Measurements from ENCODE around the gene RNF38. TPM values are rescaled to one million over a fixed set of nuclear protein-coding genes. Genes with fewer than 3 reads are reported as not detected.
"Not testable (repeated sequence)": the region's sequence is repeated elsewhere in the genome, so short reads cannot be mapped to it uniquely, and the experiment has no call there.

The RNF38 gene
- total and polyA plus RNA-seq, 7 donors: 7.6 to 36.9 (median 18.7) TPM

DNA sequence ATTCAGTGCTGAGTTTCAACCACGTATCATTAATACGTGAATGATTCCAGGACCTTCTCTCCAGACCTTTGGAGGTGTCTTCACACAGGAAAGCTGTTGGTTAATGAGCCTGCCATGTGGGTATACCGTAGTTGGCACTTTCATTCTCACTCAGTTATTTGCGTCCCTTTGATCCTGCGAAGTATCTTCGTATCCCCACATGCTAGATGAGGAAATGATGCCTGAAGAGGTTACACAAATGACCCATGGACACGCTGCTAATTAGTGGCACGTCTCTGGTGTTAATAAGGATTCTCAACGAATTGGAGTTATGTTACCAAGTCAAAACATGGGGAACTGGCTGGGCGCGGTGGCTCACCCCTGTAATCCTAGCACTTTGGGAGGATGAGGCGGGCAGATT lies 76.1 kb downstream of the RNF38 start:
- Histone ChIP-seq H3K36me3 (ENCODE audit: insufficient read depth in 1 of 2, low read depth in 1 of 2) (no peaks in the 10 kb centered on the region), H3K9me3 (no peaks in the 10 kb centered on the region), H3K27me3 (ENCODE audit: insufficient read depth in 3 of 3, low read length in 2 of 3) (peaks cover 0 to 4% (median 0%) of the 10 kb centered on the region in 3 donors), H3K27ac (no peak overlapping the region), H3K4me1 (no peaks in the 10 kb centered on the region), H3K4me3 (no peak overlapping the region)
- 87 to 90% (median 88%) methylated on average over 12 of the region's 12 CpGs for WGBS, 3 donors
- ATAC-seq (no peak), DNase-seq (no peak)
- intact Hi-C loops (cut with DNase I): no loop called here
- TF ChIP-seq, protein P1, sequence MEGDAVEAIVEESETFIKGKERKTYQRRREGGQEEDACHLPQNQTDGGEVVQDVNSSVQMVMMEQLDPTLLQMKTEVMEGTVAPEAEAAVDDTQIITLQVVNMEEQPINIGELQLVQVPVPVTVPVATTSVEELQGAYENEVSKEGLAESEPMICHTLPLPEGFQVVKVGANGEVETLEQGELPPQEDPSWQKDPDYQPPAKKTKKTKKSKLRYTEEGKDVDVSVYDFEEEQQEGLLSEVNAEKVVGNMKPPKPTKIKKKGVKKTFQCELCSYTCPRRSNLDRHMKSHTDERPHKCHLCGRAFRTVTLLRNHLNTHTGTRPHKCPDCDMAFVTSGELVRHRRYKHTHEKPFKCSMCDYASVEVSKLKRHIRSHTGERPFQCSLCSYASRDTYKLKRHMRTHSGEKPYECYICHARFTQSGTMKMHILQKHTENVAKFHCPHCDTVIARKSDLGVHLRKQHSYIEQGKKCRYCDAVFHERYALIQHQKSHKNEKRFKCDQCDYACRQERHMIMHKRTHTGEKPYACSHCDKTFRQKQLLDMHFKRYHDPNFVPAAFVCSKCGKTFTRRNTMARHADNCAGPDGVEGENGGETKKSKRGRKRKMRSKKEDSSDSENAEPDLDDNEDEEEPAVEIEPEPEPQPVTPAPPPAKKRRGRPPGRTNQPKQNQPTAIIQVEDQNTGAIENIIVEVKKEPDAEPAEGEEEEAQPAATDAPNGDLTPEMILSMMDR (IDR thresholded peaks at IDR 0.05): no peak

DNA sequence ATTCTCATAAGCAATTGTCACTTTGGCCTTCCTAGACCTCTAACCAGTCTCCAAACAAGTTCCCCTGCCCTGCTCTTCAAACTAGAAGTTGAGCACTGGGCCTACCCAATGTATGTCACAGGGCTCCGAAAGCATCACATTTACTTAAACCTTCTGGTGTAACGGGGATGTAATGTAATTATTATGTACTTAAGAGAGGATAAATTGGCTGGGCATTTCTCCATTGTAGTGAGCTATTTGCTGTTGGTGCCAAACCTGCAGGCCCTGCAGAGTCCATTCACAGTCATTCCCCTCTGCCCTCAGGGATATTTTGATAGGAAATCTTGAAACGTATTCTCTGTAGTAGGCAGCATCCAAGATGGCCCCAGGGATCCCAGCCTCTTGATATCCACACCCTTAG lies 77.6 kb downstream of the RNF38 start:
- TF ChIP-seq, protein P1 (IDR thresholded peaks at IDR 0.05): no peak
- peaks cover 0 to 4% (median 3%) of the 10 kb centered on the region in 3 donors for H3K27me3 ChIP-seq (ENCODE audit: insufficient read depth in 3 of 3, low read length in 2 of 3)
- H3K9me3 ChIP-seq: no peaks in the 10 kb centered on the region
- no peak overlapping the region for H3K4me3 ChIP-seq
- no peaks in the 10 kb centered on the region for H3K36me3 ChIP-seq (ENCODE audit: insufficient read depth in 1 of 2, low read depth in 1 of 2)
- DNase-seq (no peak), ATAC-seq (no peak)
- intact Hi-C loops (cut with DNase I): no loop called here
- no peaks in the 10 kb centered on the region for H3K4me1 ChIP-seq
- no peak overlapping the region for H3K27ac ChIP-seq
- WGBS, 3 donors: 52 to 59% (median 54%) methylated on average over 3 of the region's 3 CpGs

DNA sequence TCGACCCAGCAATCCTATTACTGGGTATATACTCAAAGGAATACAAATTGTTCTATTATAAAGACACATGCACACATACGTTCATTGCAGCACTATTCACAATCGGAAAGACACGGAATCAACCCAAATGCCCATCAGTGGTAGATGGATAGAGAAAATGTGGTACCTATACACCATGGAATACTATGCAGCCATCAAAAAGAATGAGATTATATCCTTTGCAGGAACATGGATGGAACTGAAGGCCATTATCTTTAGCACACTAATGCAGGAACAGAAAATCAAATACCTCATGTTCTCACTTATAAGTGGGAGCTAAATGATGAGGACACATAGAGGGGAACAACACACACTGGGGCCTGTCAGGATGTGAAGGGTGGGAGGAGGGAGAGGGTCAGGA lies 78.2 kb downstream of the RNF38 start:
- H3K4me3 ChIP-seq; H3K27me3 ChIP-seq (ENCODE audit: insufficient read depth in 3 of 3, low read length in 2 of 3); H3K9me3 ChIP-seq; intact Hi-C loops (cut with DNase I); H3K4me1 ChIP-seq; H3K36me3 ChIP-seq (ENCODE audit: insufficient read depth in 1 of 2, low read depth in 1 of 2); H3K27ac ChIP-seq; DNase-seq; ATAC-seq: not testable (repeated sequence)
- 88 to 93% (median 90%) methylated on average over 4 of the region's 4 CpGs for WGBS, 3 donors

- TF ChIP-seq, protein P1 (IDR thresholded peaks at IDR 0.05): no peak
- Histone ChIP-seq H3K36me3 (ENCODE audit: insufficient read depth in 1 of 2, low read depth in 1 of 2) (no peaks in the 10 kb centered on the region), H3K9me3 (no peaks in the 10 kb centered on the region), H3K4me1 (no peaks in the 10 kb centered on the region), H3K4me3 (no peak overlapping the region), H3K27me3 (ENCODE audit: insufficient read depth in 3 of 3, low read length in 2 of 3) (peaks cover 0 to 12% (median 4%) of the 10 kb centered on the region in 3 donors), H3K27ac (no peak overlapping the region)
- DNase-seq (no peak), ATAC-seq (no peak)
- intact Hi-C loops (cut with DNase I): no loop called here
- 78 to 84% (median 81%) methylated on average over 5 of the region's 5 CpGs for WGBS, 3 donors
Measured at GRCh38 chr9:36320466-36320865, 79.6 kb downstream of the RNF38 start.

GRCh38 chr9:36319806-36320205 lies 80.3 kb downstream of the RNF38 start:
- Histone ChIP-seq H3K36me3 (ENCODE audit: insufficient read depth in 1 of 2, low read depth in 1 of 2) (no peaks in the 10 kb centered on the region), H3K9me3 (no peaks in the 10 kb centered on the region), H3K4me1 (no peaks in the 10 kb centered on the region), H3K4me3 (no peak overlapping the region), H3K27ac (no peak overlapping the region), H3K27me3 (ENCODE audit: insufficient read depth in 3 of 3, low read length in 2 of 3) (peaks cover 0 to 12% (median 4%) of the 10 kb centered on the region in 3 donors)
- TF ChIP-seq, protein P1 (IDR thresholded peaks at IDR 0.05): no peak
- ATAC-seq (no peak), DNase-seq (no peak)
- 70 to 82% (median 80%) methylated on average over 6 of the region's 6 CpGs for WGBS, 3 donors
- intact Hi-C loops (cut with DNase I): no loop called here

All from psoas muscle (tissue), 8 donors.